H9 (cell line): ENCODE measurements around the gene SMNDC1. TPM values are rescaled to one million over a fixed set of nuclear protein-coding genes. Genes with fewer than 3 reads are reported as not detected.

Experiments used
- DNase-seq: peaks from one replicate; pipeline ENCODE4 v3.0.0-alpha.2; 2017
- H2AFZ ChIP-seq: one replicate; pipeline ENCODE4 v1.6.1; 2013; ENCODE audit warnings: mild to moderate bottlenecking, low read length, control low read depth, moderate library complexity
- H2AK5ac ChIP-seq: 2 replicates; pipeline ENCODE4 v1.6.1; 2013; ENCODE audit warnings: low read length, control low read depth, mixed read lengths; ENCODE audit not compliant: insufficient read length
- H2BK120ac ChIP-seq: one replicate; pipeline ENCODE4 v1.6.1; 2013; ENCODE audit warnings: low read depth, mild to moderate bottlenecking, low read length, control low read depth, inconsistent platforms; ENCODE audit not compliant: poor library complexity, severe bottlenecking
- H2BK12ac ChIP-seq: 2 replicates; pipeline ENCODE4 v1.6.1; 2013; ENCODE audit warnings: low read length, control low read depth, mixed read lengths, low read depth; ENCODE audit not compliant: insufficient read length
- H2BK15ac ChIP-seq: 2 replicates; pipeline ENCODE4 v1.6.1; 2013; ENCODE audit warnings: low read depth, low read length, control low read depth
- H2BK20ac ChIP-seq: one replicate; pipeline ENCODE4 v1.6.1; 2013; ENCODE audit warnings: low read depth, mild to moderate bottlenecking, low read length, control low read depth, inconsistent platforms; ENCODE audit not compliant: poor library complexity, severe bottlenecking
- H2BK5ac ChIP-seq: 2 replicates; pipeline ENCODE4 v1.6.1; 2013; ENCODE audit warnings: low read length, control low read depth, mixed read lengths; ENCODE audit not compliant: insufficient read length
- H3K14ac ChIP-seq: 2 replicates; pipeline ENCODE4 v1.6.1; 2013; ENCODE audit warnings: low read length, control low read depth; ENCODE audit not compliant: insufficient read depth
- H3K18ac ChIP-seq: 2 replicates; pipeline ENCODE4 v1.6.1; 2013; ENCODE audit warnings: low read depth, mild to moderate bottlenecking, mixed read lengths, low read length, control low read depth; ENCODE audit not compliant: insufficient read length
- H3K23ac ChIP-seq: 2 replicates; pipeline ENCODE4 v1.6.1; 2013; ENCODE audit warnings: low read length, control low read depth, mixed read lengths, low read depth; ENCODE audit not compliant: insufficient read length
- H3K23me2 ChIP-seq: 2 replicates; pipeline ENCODE4 v1.6.1; 2013; ENCODE audit warnings: low read depth, mild to moderate bottlenecking, mixed read lengths, low read length, control low read depth; ENCODE audit not compliant: insufficient read length, poor library complexity, severe bottlenecking
- H3K27ac ChIP-seq: 2 replicates; pipeline ENCODE4 v1.5.1; 2013; ENCODE audit warnings: low read length, control low read depth, mixed read lengths, low read depth; ENCODE audit not compliant: insufficient read length
- H3K27me3 ChIP-seq: 2 replicates; pipeline ENCODE4 v1.6.1; 2013; ENCODE audit warnings: low read length, control low read depth, inconsistent platforms; ENCODE audit not compliant: insufficient read depth
- H3K4ac ChIP-seq: 2 replicates; pipeline ENCODE4 v1.6.1; 2013; ENCODE audit warnings: low read depth, mild to moderate bottlenecking, control low read depth, inconsistent platforms, low read length, moderate library complexity
- H3K4me1 ChIP-seq: 2 replicates; pipeline ENCODE4 v1.6.1; 2013; ENCODE audit warnings: low read length, control low read depth, inconsistent platforms; ENCODE audit not compliant: insufficient read depth
- H3K4me2 ChIP-seq: 2 replicates; pipeline ENCODE4 v1.6.1; 2013; ENCODE audit warnings: low read length, control low read depth, mixed read lengths; ENCODE audit not compliant: insufficient read length, insufficient read depth
- H3K56ac ChIP-seq: 2 replicates; pipeline ENCODE4 v1.6.1; 2013; ENCODE audit warnings: low read depth, mild to moderate bottlenecking, mixed read lengths, low read length, control low read depth; ENCODE audit not compliant: insufficient read length
- H3K79me1 ChIP-seq: 2 replicates; pipeline ENCODE4 v1.6.1; 2013; ENCODE audit warnings: low read depth, mild to moderate bottlenecking, moderate library complexity, low read length, control low read depth, inconsistent platforms; ENCODE audit not compliant: insufficient read depth, poor library complexity, severe bottlenecking
- H3K79me2 ChIP-seq: 2 replicates; pipeline ENCODE4 v1.6.1; 2013; ENCODE audit warnings: low read length, control low read depth, inconsistent platforms; ENCODE audit not compliant: insufficient read depth
- H3K9ac ChIP-seq: 2 replicates; pipeline ENCODE4 v1.6.1; 2013; ENCODE audit warnings: low read length, control low read depth, mixed read lengths; ENCODE audit not compliant: insufficient read length; ENCODE audit errors: extremely low read depth
- H3K9me3 ChIP-seq: one replicate; pipeline ENCODE4 v1.6.1; 2013; ENCODE audit warnings: low read depth, low read length, inconsistent platforms; ENCODE audit not compliant: control insufficient read depth
- H3T11ph ChIP-seq: one replicate; pipeline ENCODE4 v1.6.1; 2013; ENCODE audit warnings: mild to moderate bottlenecking, low read length, control low read depth, inconsistent platforms
- H4K20me1 ChIP-seq: one replicate; pipeline ENCODE4 v1.6.1; 2013; ENCODE audit not compliant: control insufficient read depth, insufficient read length, insufficient read depth
- H4K5ac ChIP-seq: 2 replicates; pipeline ENCODE4 v1.6.1; 2013; ENCODE audit warnings: low read depth, mild to moderate bottlenecking, mixed read lengths, low read length, control low read depth; ENCODE audit not compliant: insufficient read length
- H4K8ac ChIP-seq: replicated peaks from 2 replicates; pipeline ENCODE4 v1.6.1; 2013; ENCODE audit warnings: low read length, control low read depth, mixed read lengths, low read depth; ENCODE audit not compliant: insufficient read length
- H4K91ac ChIP-seq: 2 replicates; pipeline ENCODE4 v1.6.1; 2013; ENCODE audit warnings: low read depth, mild to moderate bottlenecking, moderate library complexity, mixed read lengths, low read length, control low read depth; ENCODE audit not compliant: insufficient read length
- H3K27ac Mint-ChIP-seq, 3 experiments: 2 replicates in 2 of 3; 3 replicates in 1 of 3; pipeline ENCODE4 v1.8.0; 2020 to 2021; ENCODE audit warnings: mixed read lengths in 3 of 3, mild to moderate bottlenecking in 1 of 3, moderate library complexity in 1 of 3
- H3K27me3 Mint-ChIP-seq: 2 replicates; pipeline ENCODE4 v1.8.0; 2021; ENCODE audit warnings: low read depth, mild to moderate bottlenecking, moderate library complexity, mixed read lengths
- H3K36me3 Mint-ChIP-seq, 3 experiments: 2 replicates in 2 of 3; 3 replicates in 1 of 3; pipeline ENCODE4 v1.8.0; 2020 to 2021; ENCODE audit warnings: low read depth in 3 of 3, mixed read lengths in 3 of 3; ENCODE audit not compliant: insufficient read depth in 1 of 3
- H3K4me1 Mint-ChIP-seq, 2 experiments: 2 replicates each; pipeline ENCODE4 v1.8.0; 2020; ENCODE audit warnings: mixed read lengths in 2 of 2
- H3K4me3 Mint-ChIP-seq, 2 experiments: 2 replicates in 1 of 2; 3 replicates in 1 of 2; pipeline ENCODE4 v1.8.0; 2020 to 2021; ENCODE audit warnings: mild to moderate bottlenecking in 2 of 2, mixed read lengths in 2 of 2, moderate library complexity in 1 of 2
- H3K9me3 Mint-ChIP-seq, 2 experiments: 2 replicates in 1 of 2; 3 replicates in 1 of 2; pipeline ENCODE4 v1.8.0; 2020; ENCODE audit warnings: mild to moderate bottlenecking in 2 of 2, mixed read lengths in 2 of 2, moderate library complexity in 1 of 2
- whole genome bisulfite sequencing: extraction: QIAGEN DNeasy Blood & Tissue Kit; methylation state at CpG from one replicate; pipeline ENCODE4 v1.1.7; 2013; ENCODE audit warnings: missing lambda C conversion rate, low lambda C conversion rate, mixed read lengths; ENCODE audit not compliant: insufficient read length; ENCODE audit errors: extremely low coverage; 5-methylcytosine and 5-hydroxymethylcytosine counted together
- total RNA-seq: library from RNA; stranded (reverse); gene quantifications from 2 replicates; pipeline ENCODE4 v1.2.1, GENCODE V29; 2021
- TF ChIP-seq, protein P1 (sequence below): fragments of 200-600 bp; sonication (generic); conservative IDR thresholded peaks from 3 replicates; pipeline ENCODE4 v1.8.0; 2021; ENCODE audit warnings: antibody characterized with exemption, mild to moderate bottlenecking

Gene SMNDC1
- total RNA-seq, 1 experiment from 2014 or later: 55.7 TPM

- WGBS: no CpG with 5 or more reads among the region's 2 CpGs
- H3K36me3 Mint-ChIP-seq: 0 out of 7 replicates have a peak, but pooled peaks cover 0 to 3% (median 0%) of the 10 kb centered on the region in 3 experiments
- H3K4me1 Mint-ChIP-seq: peaks cover 8% of the 10 kb centered on the region in 2 experiments
- H3K4me1 ChIP-seq: no peaks in the 10 kb centered on the region
- H2BK12ac ChIP-seq: no peak overlapping the region
- H3K18ac ChIP-seq: no peak overlapping the region
- no peaks in the 10 kb centered on the region for H3K23me2 ChIP-seq
- H4K8ac ChIP-seq: no peak overlapping the region
- no peak overlapping the region for H2AFZ ChIP-seq
- no peaks in the 10 kb centered on the region for H3K79me1 ChIP-seq
- no peak overlapping the region for H2BK20ac ChIP-seq
- no peak overlapping the region for H2BK15ac ChIP-seq
- no peaks in the 10 kb centered on the region for H3K79me2 ChIP-seq
- DNase-seq: no peak
- H3T11ph ChIP-seq: no peak overlapping the region
- no peak overlapping the region for H2AK5ac ChIP-seq
- no peak overlapping the region for H4K91ac ChIP-seq
- H3K4me2 ChIP-seq: no peak overlapping the region
- no peaks in the 10 kb centered on the region for H4K20me1 ChIP-seq
- H3K4me3 Mint-ChIP-seq: no peak overlapping the region
- no peaks in the 10 kb centered on the region for H3K27me3 ChIP-seq
- no peaks in the 10 kb centered on the region for H3K27me3 Mint-ChIP-seq
- no peak overlapping the region for H4K5ac ChIP-seq
- H3K27ac Mint-ChIP-seq: no peak overlapping the region
- H3K9me3 Mint-ChIP-seq: no peaks in the 10 kb centered on the region
- no peak overlapping the region for H2BK5ac ChIP-seq
- no peak overlapping the region for H3K56ac ChIP-seq
- no peak overlapping the region for H3K27ac ChIP-seq
- H3K23ac ChIP-seq: no peak overlapping the region
- no peak overlapping the region for H3K4ac ChIP-seq
- no peak overlapping the region for H3K9ac ChIP-seq
- H2BK120ac ChIP-seq: no peak overlapping the region
- no peaks in the 10 kb centered on the region for H3K9me3 ChIP-seq
- no peak overlapping the region for H3K14ac ChIP-seq
- TF ChIP-seq, protein P1, sequence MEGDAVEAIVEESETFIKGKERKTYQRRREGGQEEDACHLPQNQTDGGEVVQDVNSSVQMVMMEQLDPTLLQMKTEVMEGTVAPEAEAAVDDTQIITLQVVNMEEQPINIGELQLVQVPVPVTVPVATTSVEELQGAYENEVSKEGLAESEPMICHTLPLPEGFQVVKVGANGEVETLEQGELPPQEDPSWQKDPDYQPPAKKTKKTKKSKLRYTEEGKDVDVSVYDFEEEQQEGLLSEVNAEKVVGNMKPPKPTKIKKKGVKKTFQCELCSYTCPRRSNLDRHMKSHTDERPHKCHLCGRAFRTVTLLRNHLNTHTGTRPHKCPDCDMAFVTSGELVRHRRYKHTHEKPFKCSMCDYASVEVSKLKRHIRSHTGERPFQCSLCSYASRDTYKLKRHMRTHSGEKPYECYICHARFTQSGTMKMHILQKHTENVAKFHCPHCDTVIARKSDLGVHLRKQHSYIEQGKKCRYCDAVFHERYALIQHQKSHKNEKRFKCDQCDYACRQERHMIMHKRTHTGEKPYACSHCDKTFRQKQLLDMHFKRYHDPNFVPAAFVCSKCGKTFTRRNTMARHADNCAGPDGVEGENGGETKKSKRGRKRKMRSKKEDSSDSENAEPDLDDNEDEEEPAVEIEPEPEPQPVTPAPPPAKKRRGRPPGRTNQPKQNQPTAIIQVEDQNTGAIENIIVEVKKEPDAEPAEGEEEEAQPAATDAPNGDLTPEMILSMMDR: no peak
These were observed 62.9 kb downstream of the SMNDC1 start for GRCh38 chr10:110241841-110242240.
